GM12878 (cell line): ENCODE measurements around the gene PILRB.

Source experiments
- CTCF ChIP-seq, 3 experiments: IDR thresholded peaks in 2 of 3; conservative IDR thresholded peaks in 1 of 3; 2 replicates each; pipeline ENCODE4 v1.5.1; 2011; ENCODE audit warnings: low read depth in 3 of 3, low read length in 3 of 3, mild to moderate bottlenecking in 3 of 3, control low read depth in 2 of 3, moderate library complexity in 2 of 3, inconsistent platforms in 1 of 3, mixed read lengths in 1 of 3; ENCODE audit not compliant: control insufficient read depth in 2 of 3, insufficient read depth in 1 of 3; ENCODE audit errors: extremely low read depth in 1 of 3
- ESRRA ChIP-seq: IDR thresholded peaks from 2 replicates; pipeline ENCODE4 v1.6.1; 2012; ENCODE audit warnings: mild to moderate bottlenecking, low read length, improper control_type of control experiment
- FOXK2 ChIP-seq: fragments of 450-650 bp; IDR thresholded peaks from 2 replicates; pipeline ENCODE4 v1.6.1; 2017; ENCODE audit warnings: mild to moderate bottlenecking, moderate library complexity
- SKIL ChIP-seq: fragments of 450-650 bp; IDR thresholded peaks from 2 replicates; pipeline ENCODE4 v1.6.1; 2017; ENCODE audit warnings: mild to moderate bottlenecking, low read depth, inconsistent platforms; ENCODE audit not compliant: poor library complexity, severe bottlenecking
- ZBED1 ChIP-seq: IDR thresholded peaks from 2 replicates; pipeline ENCODE4 v1.6.1; 2016; ENCODE audit warnings: borderline replicate concordance

- no peak for TF ChIP-seq FOXK2
- peak; percentile 69 to 82 (median 71) for TF ChIP-seq CTCF (IDR thresholded peaks at IDR 0.05 in 2 of 3, conservative IDR thresholded peaks at IDR 0.05 in 1 of 3; ENCODE audit: control insufficient read depth in 2 of 3, extremely low read depth in 1 of 3, insufficient read depth in 1 of 3, low read depth in 3 of 3, low read length in 3 of 3)
- TF ChIP-seq ESRRA, result no peak
- TF ChIP-seq ZBED1, result no peak
- no peak for TF ChIP-seq SKIL
Observed at GRCh38 chr7:100407285-100408180, 49.6 kb downstream of the PILRB start.
